PC-3 (cell line): Measurements from ENCODE around the gene TXLNA.

Experiments
- EZH2 ChIP-seq: fragments of 300-600 bp; sonication (generic); IDR thresholded peaks from one replicate; pipeline ENCODE4 v1.6.1; 2017; ENCODE audit warnings: antibody characterized with exemption, mild to moderate bottlenecking, low read length; ENCODE audit not compliant: unreplicated experiment
- TF ChIP-seq, protein P1 (sequence below): fragments of 300-600 bp; sonication (generic); conservative IDR thresholded peaks from 2 replicates; pipeline ENCODE4 v1.5.1; 2017; ENCODE audit warnings: antibody characterized with exemption, low read depth, mild to moderate bottlenecking, low read length

DNA sequence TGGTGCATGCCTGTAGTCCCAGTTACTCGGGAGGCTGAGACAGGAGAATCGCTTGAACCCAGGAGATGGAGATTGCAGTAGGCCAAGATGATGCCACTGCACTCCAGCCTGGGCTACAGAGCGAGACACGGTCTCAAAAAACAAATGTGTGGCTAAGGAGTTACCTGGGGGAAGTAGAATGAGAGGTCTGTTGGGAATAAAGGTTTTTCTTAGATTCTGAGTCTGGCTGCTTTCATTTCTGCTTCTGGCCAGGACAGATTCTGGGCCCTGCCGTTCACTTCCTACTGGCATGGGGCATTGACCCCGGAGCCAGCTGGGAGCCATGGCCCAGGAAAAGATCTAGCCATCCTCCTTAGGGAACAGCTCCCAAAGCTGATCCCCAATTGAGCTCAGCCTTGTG is 29.0 kb downstream of the TXLNA start:
- no peak for TF ChIP-seq EZH2
- TF ChIP-seq, protein P1, sequence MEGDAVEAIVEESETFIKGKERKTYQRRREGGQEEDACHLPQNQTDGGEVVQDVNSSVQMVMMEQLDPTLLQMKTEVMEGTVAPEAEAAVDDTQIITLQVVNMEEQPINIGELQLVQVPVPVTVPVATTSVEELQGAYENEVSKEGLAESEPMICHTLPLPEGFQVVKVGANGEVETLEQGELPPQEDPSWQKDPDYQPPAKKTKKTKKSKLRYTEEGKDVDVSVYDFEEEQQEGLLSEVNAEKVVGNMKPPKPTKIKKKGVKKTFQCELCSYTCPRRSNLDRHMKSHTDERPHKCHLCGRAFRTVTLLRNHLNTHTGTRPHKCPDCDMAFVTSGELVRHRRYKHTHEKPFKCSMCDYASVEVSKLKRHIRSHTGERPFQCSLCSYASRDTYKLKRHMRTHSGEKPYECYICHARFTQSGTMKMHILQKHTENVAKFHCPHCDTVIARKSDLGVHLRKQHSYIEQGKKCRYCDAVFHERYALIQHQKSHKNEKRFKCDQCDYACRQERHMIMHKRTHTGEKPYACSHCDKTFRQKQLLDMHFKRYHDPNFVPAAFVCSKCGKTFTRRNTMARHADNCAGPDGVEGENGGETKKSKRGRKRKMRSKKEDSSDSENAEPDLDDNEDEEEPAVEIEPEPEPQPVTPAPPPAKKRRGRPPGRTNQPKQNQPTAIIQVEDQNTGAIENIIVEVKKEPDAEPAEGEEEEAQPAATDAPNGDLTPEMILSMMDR: no peak
